IPS-20b (cell line): ENCODE results near the gene AJAP1.

Experiments used
- H3K27ac ChIP-seq: one replicate; pipeline ENCODE4 v1.5.1; 2013; ENCODE audit warnings: low read length
- H3K27me3 ChIP-seq: 2 replicates; pipeline ENCODE4 v1.6.1; 2013; ENCODE audit warnings: mild to moderate bottlenecking, low read length, inconsistent platforms; ENCODE audit not compliant: insufficient read depth
- H3K36me3 ChIP-seq: 2 replicates; pipeline ENCODE4 v1.6.1; 2013; ENCODE audit warnings: low read depth, mild to moderate bottlenecking, inconsistent platforms, low read length, moderate library complexity; ENCODE audit not compliant: insufficient read depth
- H3K4me1 ChIP-seq: 2 replicates; pipeline ENCODE4 v1.6.1; 2013; ENCODE audit warnings: mild to moderate bottlenecking, control low read depth, inconsistent platforms, low read length, moderate library complexity; ENCODE audit not compliant: insufficient read depth
- H3K4me3 ChIP-seq: 2 replicates; pipeline ENCODE4 v1.5.1; 2013; ENCODE audit warnings: mild to moderate bottlenecking, low read length, inconsistent platforms
- H3K9ac ChIP-seq: 2 replicates; pipeline ENCODE4 v1.6.1; 2013; ENCODE audit warnings: low read depth, mild to moderate bottlenecking, inconsistent platforms, low read length, moderate library complexity
- H3K9me3 ChIP-seq: 2 replicates; pipeline ENCODE4 v1.6.1; 2013; ENCODE audit warnings: mild to moderate bottlenecking, low read depth, low read length, inconsistent platforms; ENCODE audit not compliant: insufficient read depth

AJAP1 gene

DNA sequence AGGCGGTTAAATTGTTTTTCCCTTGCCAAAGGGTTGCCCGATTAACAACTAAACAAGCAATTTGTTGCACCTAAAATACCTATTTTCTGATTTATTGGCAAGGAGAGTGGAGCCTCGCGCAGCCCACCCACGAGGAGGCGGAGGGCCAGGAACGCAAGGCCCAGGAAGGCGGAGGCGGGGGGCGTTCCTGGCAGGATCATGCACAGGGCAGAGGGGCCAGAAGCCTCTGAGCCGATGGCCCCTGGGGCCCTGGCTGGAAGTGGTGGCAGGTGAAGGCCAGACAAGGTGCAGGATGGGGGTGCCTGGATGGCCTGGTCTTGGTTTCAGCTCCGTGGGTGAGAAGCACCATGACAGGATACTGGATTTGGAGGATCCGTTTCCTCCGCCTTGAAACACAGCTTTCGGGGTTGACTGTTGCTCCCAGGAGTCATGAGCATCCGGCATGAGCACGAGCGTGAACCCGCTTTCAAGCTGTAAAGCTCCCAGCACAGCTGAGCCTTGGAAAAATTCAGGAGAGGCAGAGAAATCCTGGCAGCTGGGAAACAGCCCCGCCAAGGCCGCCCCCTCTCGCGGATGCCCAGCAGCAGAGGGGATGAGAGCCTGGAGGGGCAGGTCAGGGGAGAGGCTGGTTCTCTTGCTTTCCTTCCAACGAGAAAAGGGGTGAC is 35.0 kb downstream of the AJAP1 start:
- no peaks in the 10 kb centered on the region for H3K36me3 ChIP-seq
- no peaks in the 10 kb centered on the region for H3K9me3 ChIP-seq
- H3K27me3 ChIP-seq: no peaks in the 10 kb centered on the region
- no peak overlapping the region for H3K27ac ChIP-seq
- no peak overlapping the region for H3K9ac ChIP-seq
- H3K4me1 ChIP-seq: peaks cover 7% of the 10 kb centered on the region
- no peak overlapping the region for H3K4me3 ChIP-seq

- H3K27ac ChIP-seq: no peak overlapping the region
- no peaks in the 10 kb centered on the region for H3K36me3 ChIP-seq
- peaks cover 2% of the 10 kb centered on the region for H3K4me1 ChIP-seq
- no peak overlapping the region for H3K9ac ChIP-seq
- no peak overlapping the region for H3K4me3 ChIP-seq
- H3K9me3 ChIP-seq: no peaks in the 10 kb centered on the region
- no peaks in the 10 kb centered on the region for H3K27me3 ChIP-seq
These were observed 35.7 kb downstream of the AJAP1 start for GRCh38 chr1:4689941-4690635.

GRCh38 chr1:4690951-4691675 is 36.7 kb downstream of the AJAP1 start:
- Histone ChIP-seq H3K9me3 (no peaks in the 10 kb centered on the region), H3K4me3 (no peak overlapping the region), H3K27me3 (no peaks in the 10 kb centered on the region), H3K4me1 (no peaks in the 10 kb centered on the region), H3K36me3 (no peaks in the 10 kb centered on the region), H3K27ac (no peak overlapping the region), H3K9ac (no peak overlapping the region)

- no peak overlapping the region for H3K9ac ChIP-seq
- no peaks in the 10 kb centered on the region for H3K9me3 ChIP-seq
- no peak overlapping the region for H3K4me3 ChIP-seq
- no peaks in the 10 kb centered on the region for H3K4me1 ChIP-seq
- H3K36me3 ChIP-seq: no peaks in the 10 kb centered on the region
- no peaks in the 10 kb centered on the region for H3K27me3 ChIP-seq
- H3K27ac ChIP-seq: no peak overlapping the region
These were observed 37.5 kb downstream of the AJAP1 start for GRCh38 chr1:4691766-4692405.

- Histone ChIP-seq H3K27me3 (no peaks in the 10 kb centered on the region), H3K9ac (no peak overlapping the region), H3K9me3 (no peaks in the 10 kb centered on the region), H3K4me1 (no peaks in the 10 kb centered on the region), H3K4me3 (no peak overlapping the region), H3K27ac (no peak overlapping the region), H3K36me3 (no peaks in the 10 kb centered on the region)
These were observed 38.0 kb downstream of the AJAP1 start for GRCh38 chr1:4692437-4692836.

GRCh38 chr1:4693331-4693730 is 38.9 kb downstream of the AJAP1 start:
- no peaks in the 10 kb centered on the region for H3K4me1 ChIP-seq
- H3K9me3 ChIP-seq: no peaks in the 10 kb centered on the region
- H3K9ac ChIP-seq: no peak overlapping the region
- H3K27ac ChIP-seq: no peak overlapping the region
- H3K27me3 ChIP-seq: no peaks in the 10 kb centered on the region
- H3K4me3 ChIP-seq: no peak overlapping the region
- H3K36me3 ChIP-seq: no peaks in the 10 kb centered on the region

DNA sequence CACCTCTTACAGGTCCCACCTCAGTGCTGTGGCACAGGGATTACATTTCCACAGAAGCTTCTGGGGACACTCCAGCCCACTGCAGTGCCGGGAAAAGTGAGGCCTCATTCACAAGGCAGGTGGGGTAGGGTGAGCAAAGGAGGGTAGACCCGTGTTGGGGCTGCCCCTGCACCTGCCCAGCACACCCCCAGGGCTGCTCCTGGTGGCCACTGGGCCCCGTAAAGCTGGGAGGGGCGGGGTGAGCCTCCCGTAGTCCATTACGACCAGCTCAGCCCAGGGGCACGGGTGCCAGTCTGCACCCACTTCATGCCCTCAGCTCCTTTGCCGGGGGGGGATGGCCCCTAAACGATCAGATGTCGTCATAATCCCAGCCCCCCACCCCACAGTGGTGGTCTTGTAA is 39.5 kb downstream of the AJAP1 start:
- no peaks in the 10 kb centered on the region for H3K36me3 ChIP-seq
- H3K27me3 ChIP-seq: no peaks in the 10 kb centered on the region
- H3K9ac ChIP-seq: no peak overlapping the region
- H3K9me3 ChIP-seq: no peaks in the 10 kb centered on the region
- no peak overlapping the region for H3K27ac ChIP-seq
- no peak overlapping the region for H3K4me3 ChIP-seq
- no peaks in the 10 kb centered on the region for H3K4me1 ChIP-seq

DNA sequence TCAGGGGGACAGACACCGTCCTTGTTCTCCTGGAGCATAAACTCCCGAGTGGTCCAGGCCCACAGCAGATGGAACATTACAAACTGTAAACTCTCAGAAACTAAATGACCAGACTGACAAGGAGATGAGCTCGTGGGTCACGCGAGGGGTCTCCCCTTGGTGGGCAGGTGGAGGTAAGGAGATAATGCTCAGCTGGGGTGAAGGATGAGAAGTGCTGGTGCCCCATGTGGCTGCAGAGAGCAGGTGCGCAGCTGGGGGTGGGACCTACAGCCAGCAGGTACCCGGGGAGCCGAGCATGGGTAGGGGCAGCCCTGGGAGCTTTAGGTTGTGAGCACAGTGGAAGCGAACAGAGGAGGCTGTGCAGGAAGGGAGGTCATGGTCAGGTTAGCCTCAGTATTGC is 40.1 kb downstream of the AJAP1 start:
- H3K9ac ChIP-seq: no peak overlapping the region
- H3K9me3 ChIP-seq: no peaks in the 10 kb centered on the region
- no peaks in the 10 kb centered on the region for H3K36me3 ChIP-seq
- no peaks in the 10 kb centered on the region for H3K27me3 ChIP-seq
- H3K4me3 ChIP-seq: no peak overlapping the region
- no peaks in the 10 kb centered on the region for H3K4me1 ChIP-seq
- H3K27ac ChIP-seq: no peak overlapping the region

- Histone ChIP-seq H3K27ac (no peak overlapping the region), H3K9me3 (no peaks in the 10 kb centered on the region), H3K9ac (no peak overlapping the region), H3K4me1 (no peaks in the 10 kb centered on the region), H3K4me3 (no peak overlapping the region), H3K27me3 (no peaks in the 10 kb centered on the region), H3K36me3 (no peaks in the 10 kb centered on the region)
These were observed 40.8 kb downstream of the AJAP1 start for GRCh38 chr1:4695241-4695640.

DNA sequence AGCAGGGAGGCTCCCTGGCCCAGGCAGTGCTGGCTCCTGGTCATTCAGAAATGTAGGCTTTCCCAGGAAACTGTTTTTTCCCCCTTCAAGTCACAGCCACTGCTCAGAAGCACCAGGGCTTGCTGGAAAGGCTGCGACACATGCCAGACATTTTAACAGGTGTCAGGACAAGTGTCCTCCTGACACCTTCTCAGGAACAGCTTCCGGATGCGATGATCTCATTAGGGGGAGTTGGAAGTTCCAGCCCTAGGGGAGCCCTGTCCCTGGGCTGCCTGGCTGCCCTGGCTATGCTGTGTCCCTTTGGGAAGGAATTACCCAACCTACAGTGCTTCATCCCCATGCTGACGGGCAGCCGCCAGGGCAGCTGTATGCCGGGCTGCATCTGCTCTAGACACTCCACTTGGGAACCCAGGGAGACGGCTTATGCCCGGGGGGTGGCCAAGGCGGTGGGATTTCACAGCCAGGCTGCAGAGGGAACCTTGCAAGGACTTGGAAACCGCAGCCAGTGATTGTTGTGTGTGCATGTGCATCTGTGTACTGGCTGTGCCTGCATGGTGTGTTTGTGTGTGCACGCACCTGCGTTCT is 41.8 kb downstream of the AJAP1 start:
- Histone ChIP-seq H3K27ac (no peak overlapping the region), H3K27me3 (no peaks in the 10 kb centered on the region), H3K9ac (no peak overlapping the region), H3K4me3 (no peak overlapping the region), H3K36me3 (no peaks in the 10 kb centered on the region), H3K4me1 (no peaks in the 10 kb centered on the region), H3K9me3 (no peaks in the 10 kb centered on the region)

GRCh38 chr1:4696753-4697152 is 42.3 kb downstream of the AJAP1 start:
- Histone ChIP-seq H3K27ac (no peak overlapping the region), H3K27me3 (no peaks in the 10 kb centered on the region), H3K9ac (no peak overlapping the region), H3K4me3 (no peak overlapping the region), H3K36me3 (no peaks in the 10 kb centered on the region), H3K9me3 (no peaks in the 10 kb centered on the region), H3K4me1 (no peaks in the 10 kb centered on the region)
